ENCODE results near the gene PAQR7.
A peak's percentile ranks its signal among the peaks of the same experiment; 100 is the strongest.

The PAQR7 gene

DNA sequence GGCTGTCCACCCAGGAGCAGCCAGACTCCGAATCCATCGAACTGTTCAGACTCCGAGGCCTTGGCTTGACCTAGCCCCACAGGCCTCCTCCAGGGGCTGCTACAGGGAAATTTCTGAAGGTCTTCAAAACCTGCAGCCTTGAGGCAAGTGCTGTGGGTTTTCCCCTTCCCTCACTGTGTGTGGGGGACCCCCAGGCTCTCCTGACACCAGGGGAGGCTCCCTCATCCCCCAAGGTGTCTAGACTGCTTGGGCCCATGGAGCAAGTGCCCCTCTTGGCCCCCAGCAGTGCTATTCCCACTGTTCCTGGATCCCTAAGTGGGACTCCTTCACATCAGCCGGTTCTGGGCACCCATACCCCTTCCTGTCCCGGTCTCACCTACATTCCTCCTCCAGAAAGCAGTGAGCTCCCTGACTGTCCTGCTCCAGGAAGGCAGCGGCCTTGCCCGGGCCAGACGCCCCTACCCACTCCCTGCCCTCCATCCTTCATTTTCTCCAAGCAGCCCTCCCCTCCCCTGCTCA is 814 bp downstream of the PAQR7 start:
- no peak for DNase-seq

DNA sequence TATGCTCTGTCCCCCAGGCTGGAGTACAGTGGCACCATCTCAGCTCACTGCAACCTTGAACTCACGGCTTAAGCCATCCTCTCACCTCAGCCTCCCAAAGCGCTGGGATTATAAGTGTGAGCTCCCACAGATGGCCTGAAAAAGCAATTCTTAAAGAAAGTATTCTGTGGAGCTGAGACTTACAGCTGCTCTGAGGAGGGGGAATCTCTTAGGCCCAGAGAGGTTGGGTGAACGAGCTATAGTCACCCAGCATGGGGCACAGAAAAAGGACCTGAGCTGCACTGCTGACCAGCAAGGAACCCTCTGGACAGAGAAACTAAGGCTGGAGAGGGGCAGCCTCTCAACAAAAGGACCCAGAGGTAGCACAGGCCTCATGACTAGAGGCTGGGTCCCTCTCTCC is 1.3 kb downstream of the PAQR7 start:
- no peak for DNase-seq

DNA sequence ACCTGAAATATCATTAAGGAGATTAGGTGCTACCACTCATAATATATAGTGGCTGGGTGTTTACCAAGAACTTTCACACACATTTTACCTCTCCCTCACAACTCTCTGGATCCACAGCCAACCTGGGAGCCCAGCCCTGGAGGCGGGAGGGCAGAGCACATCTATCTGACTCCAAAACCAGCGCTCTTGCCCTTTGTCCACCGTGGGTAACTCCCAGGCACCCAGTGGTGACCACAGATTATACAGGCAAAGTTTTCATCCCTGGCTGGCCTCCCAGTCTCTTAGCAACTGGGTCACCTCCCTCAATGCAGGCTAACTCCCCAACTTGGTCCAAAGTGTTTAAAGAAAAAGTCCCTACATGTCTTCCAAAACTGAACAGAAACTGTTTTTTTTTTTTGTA is 2.4 kb downstream of the PAQR7 start:
- peak in 2 of 58 donors; percentile 17 to 19 for DNase-seq

DNA sequence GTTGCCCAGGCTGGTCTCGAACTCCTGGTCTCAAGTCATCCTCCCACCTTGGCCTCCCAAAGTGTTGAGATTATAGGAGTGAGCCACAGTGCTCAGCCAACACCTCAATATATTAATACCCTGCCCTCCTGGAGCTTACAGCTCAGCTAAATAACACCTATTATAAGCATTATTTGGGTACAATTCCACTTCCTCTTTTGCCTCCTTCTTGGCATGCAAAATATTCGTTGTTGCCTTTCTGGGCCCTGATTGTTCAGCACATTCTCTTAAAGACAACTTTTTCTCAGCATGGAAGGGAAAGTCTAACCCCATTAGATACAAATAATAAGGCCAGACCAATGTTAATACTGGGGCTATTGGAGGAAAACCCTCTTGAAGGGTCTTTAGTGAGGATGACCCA is 2.8 kb downstream of the PAQR7 start:
- DNase-seq, result no peak

DNA sequence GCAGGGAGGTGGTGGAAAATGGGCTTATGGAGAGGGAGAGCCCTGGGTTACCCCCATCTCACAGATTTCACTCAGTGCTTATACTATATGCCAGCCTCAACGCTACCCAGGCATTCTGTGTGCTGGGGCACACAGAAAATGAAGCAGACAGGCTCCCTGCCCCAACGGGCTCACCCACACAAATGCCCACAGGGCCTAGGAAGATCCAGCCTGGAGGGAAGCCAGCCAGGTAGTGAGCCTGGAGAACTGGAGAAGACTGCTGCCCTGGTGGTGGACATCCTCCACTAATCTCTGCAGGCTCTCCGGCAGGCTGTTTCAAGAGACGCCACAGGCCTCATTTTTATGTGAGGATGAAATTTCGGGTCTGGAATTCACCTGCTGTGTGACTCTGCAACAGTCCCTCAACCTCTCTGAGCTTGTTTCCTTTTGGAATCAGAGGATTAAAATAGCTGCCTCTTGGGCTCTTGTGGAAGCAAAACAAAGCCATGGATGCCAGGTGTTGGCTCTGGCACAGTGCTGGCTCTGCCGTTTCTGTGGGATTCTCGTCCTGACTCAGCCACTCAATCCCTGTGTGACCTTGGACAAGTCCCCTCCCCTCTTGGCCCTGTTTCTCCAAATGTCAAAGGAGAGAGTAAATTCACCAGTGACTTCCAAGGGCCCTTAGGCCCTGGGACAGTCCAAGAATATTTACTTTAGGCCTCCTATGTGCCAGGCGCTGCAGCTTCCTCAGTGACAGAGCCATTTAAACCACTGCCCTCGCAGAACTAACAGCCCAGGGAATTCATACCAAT is 3.6 kb downstream of the PAQR7 start:
- DNase-seq, result no peak

DNA sequence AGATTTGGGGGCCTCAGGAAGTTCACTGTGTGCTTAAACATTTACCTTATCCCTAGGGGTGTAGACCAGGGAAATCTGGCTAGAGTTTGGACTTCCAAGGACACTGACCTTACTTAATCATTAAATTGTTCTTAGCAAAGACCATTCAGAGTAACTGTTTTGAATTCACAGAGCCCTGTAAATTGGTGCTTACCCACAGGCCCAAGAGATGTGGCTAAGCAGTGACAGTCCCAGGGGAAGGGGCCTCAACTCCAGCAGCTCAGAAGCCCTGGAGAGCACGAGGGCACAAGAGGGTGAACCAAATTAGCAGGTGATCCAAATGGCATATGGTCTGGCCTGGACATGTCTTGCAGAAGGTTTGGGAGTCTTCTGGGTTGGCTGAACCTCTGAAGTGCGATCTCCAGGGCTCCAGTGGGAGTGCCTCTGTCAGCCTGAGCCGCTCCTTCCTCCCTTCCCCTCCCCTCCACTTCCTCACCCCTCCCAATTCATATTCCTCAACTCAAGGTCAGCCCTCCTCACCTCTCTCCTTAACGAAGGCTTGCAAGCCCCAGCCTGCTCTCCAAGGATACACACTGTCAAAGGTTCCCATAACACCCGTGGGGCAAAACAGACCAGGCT is 4.3 kb downstream of the PAQR7 start:
- no peak for DNase-seq

DNA sequence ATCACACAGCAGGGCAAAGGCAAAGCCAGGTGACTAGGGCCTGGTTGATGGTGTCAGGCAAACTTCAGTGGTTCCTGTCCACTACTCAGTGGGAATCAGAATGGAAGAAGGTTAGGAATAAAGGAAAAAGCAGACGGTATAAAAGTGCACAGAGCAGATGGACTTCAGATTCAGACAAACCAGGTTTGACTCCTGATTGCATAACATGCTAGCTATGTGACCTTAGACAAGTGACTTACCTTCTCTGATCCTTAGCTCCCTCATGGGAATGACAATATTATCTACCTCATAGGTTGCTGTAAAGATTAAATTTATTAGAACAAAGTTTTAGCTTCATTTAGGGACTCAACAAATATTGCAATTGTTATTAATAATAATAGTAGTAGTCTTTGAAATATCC is 4.9 kb downstream of the PAQR7 start:
- DNase-seq, result no peak

DNA sequence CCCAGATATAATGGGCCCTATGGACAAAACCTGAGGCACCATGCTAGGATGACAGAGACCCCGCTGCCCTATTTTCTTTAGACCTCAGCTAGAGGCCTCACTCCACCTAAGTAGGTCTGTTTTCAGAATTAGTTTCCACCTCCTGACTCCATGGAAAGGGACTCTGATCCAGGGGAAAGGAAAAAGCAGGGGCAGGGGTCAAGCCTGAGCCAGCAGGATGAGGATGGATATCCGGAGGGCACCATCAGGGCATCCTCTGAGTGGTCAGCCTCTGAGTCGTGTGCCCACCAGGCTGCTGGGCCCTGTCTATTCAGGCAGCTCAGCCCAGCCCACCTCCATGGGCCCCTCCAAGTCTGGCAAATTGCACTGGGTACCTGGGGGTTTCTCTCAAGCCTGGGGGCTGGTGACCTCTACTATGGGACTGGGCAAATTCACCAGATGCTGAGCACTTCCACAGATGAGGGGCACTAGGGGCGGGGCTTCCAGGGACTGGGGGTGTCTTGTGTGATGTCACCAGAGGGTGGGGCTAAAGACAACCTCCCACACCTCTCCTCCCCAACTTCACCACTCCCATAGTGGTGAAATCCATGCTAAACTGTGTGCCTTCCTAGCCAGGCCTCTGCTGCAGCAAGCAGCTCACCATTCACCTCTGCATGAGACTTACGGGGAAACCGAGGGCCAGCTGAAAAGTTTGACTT is 5.5 kb downstream of the PAQR7 start:
- no peak for DNase-seq

DNA sequence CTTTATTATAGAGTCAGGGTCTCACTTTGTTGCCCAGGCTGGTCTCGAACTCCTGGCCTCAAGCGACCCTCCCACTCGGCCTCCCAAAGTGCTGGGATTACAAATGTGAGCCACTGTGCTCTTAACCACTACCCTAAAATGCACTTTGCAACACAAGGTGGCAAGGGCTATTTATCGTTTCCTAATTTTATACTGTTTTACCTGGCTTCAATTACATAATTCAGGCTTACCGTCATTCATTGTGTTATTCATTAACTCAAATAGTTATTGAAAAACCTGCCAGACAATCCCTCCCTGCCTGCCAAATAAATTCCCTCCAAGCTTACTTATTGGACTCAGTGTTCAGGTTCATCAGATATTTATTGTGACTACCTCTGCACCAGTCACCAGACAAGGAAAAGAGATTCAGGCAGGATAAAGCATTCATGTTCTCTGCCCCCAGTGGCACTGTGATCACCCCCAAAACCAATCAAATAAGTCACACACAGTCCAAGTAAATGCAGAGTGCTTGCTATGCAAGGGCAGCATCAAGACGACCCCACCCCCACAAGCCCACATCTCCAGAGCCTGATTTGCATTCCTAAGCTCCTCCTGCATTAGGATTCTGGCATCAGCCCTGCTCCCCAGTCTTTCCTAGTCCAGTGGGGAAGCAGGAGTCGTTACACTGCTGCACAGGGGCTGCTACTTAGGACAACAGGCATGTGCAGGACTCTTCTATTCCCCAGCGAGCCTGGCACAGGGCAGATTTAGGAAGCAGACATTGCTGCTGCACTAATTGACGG is 8.1 kb downstream of the PAQR7 start:
- DNase-seq, result no peak

DNA sequence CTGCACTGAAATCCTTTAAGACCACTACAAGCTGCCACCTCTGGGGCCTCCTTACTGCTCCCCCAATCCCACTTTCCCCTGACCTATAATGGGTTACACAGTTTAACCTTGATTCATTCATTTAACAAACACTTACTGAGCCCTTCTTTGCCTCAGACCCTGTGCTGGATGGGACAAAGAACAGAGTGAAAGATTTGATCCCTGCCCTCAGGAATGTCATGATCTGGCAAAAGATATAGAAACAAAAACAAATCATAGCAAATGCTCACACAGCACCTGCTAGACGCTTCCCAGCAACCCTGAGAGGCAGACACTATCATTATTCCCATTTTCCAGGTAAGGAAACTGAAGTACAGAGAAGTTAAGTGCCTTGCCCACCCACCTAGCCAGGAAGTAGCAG is 9.2 kb downstream of the PAQR7 start:
- no peak for DNase-seq

DNA sequence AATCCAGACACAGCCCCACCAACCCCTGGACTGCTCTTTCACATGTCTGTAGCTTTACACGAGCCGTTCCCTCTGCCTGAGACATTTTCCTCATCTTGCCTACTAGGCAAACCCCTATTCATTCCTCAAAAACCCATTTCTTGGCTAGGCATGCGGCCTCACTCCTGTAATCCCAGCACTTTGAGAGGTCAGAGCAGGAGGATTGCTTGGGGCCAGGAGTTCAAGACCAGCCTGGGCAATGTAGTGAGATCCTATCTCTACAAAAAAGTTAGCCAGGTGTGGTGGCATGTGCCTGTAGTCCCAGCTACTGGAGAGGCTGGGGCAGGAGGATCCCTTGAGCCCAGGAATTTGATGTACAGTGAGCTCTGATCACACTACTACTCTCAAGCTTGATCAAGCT is 11.1 kb downstream of the PAQR7 start:
- no peak for DNase-seq

DNA sequence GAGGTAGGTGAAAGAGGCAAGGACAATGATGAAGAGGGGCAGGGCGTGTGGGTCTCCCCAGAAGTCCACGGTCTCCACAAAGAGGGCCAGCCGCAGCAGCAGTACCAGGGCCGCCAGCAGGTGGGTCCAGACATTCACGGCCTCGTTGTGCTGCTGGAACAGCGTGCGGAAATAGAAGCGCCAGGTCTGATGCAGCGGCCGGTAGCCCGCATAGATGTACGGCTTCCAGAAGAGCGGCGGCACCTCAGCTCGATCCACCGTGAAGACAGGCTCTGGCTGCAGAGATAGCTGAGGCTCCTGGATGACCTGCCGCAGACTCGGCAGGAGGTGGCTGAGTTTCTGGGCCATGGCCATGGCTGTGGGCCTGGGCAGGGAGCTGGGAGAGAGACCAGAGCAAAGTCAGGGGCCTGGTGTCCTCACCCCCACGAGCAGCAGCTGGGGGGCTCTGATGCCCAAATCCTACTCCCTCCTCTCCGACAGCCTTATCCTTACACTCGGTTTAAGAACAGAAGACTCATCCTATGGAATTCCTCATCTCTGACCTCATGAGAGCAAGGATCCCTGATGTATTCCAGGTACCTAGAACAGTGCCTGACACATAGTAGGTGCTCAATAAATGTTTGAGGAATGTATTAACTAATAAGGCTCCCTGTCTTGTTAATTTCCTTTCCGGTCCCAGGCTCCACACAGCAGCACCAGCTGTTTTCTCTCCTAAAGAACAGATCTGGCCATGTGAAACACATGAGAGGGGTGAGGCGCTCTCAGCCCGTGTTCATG is 11.8 kb downstream of the PAQR7 start:
- DNase-seq, result no peak

DNA sequence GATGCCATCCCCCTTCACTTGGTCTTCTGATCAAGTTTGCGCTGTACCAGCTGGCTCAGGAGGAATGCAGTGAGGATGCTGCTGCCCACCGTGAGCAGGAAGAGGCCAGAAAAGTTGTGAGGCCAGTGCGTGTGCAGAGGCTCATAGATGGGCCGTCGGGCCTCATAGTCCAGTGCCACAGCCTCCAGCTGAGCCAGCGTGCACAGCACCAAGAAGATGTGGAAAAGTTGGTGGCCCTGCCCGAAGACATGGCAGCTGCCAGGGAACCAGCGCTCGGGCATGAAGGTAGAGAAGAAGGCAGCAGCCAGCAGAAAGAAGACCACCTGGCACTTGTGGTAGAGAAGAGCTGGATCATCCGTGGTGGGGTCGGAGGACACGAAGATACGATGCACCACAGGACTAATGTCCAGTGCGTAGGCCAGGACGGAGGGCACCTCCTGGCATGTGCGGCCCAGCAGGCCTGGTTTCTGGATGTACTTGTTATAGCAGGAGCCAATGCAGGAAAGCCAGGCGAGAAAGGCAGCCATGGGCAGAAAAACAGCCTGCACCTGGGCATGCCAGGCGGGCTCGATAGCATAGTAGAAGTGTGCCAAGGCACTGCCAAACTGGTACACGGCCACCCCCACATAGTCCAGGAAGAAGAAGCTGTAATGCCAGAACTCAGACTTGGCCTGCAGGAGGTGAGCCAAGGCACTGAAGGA is 12.6 kb downstream of the PAQR7 start:
- DNase-seq, result no peak

DNA sequence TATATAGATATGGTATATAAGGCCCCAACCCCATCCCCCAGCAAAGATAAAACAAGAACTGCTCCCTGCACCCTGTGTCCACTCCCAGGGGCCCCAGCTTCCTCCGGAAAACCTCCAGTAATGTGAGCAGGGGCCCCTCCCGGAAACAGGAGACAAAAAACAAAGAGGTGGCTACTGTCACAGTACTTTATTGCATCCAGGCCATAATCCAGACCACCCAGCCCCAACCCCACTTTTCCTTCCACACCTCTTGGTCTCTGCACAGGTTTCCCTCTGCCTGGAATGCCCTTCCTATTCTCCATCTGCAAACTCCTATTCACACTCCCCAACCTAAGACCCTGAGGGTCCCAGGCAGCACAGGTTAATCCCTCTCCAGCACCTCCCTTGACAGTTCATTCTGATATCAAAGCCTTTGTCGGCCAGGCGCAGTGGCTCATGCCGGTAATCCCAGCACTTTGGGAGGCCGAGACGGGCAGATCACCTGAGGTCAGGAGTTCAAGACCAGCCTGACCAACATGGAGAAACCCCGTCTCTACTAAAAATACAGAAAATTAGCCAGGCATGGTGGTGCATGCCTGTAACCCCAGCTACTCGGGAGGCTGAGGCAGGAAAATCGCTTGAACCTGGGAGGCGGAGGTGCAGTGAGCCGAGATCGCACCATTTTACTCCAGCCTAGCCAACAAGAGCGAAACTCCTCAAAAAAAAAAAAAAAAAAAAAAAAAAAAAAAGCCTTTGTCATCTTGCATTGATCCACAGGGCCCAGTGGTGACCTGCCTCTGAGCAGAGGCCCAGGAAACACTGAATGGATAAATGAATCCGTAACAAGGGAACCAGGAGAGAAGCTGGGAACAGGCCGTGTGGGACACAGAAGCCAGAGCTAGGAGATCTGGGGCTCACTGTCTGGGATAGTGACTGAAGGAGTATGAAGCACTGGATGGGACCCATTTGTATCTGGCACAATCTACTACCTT is 13.9 kb downstream of the PAQR7 start:
- no peak for DNase-seq

DNA sequence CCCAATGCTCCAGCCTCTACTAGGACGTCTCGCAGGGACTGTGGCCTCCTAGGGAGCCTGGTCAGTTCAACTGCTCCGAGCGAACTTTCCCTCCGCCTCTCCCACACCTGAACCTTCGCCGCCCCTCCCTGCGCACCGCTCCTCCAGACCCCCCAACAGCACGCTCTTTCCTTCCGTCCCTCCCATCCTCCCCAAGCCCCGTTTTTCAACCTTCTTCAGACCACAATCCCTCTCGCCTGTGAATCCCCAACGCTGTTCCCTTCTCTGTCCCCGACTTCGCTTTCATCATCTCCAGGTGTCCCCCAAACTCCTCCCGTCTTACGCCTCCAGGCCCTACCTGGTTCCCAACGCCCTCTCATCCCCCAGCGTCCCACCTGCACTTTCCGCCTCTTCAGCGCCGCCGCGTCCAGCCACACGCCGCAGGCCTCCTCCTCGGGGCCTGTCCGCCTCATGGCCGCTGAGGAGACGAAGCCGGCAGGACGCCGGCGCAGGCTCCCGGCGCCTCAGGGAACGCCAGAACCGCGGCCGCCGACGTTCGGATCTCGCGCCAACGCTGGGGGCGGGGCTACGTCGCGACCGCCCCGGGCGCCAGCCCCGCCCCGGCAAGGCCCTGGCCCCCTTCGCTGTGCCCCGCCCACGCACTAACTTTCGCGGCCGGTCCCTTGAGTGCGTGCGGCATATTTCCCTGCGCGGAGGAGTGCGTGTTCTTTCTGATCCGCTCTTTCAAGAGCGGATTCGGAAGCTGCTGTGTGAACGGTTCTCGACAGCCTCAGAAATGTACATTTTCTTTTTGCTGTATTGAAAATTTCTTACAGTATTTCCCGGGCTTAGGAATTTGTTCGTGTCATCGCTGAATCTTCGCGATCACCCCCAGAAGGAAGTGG is 16.4 kb downstream of the PAQR7 start, which contains the start of gene AUNIP:
Gene AUNIP (minus strand): TSS at position 552 of the 884 bp plus-strand sequence. CDS start 100 bp downstream, at position 452.
- DNase-seq, result peak in 55 of 58 donors; percentile 17 to 87 (median 54)

DNA sequence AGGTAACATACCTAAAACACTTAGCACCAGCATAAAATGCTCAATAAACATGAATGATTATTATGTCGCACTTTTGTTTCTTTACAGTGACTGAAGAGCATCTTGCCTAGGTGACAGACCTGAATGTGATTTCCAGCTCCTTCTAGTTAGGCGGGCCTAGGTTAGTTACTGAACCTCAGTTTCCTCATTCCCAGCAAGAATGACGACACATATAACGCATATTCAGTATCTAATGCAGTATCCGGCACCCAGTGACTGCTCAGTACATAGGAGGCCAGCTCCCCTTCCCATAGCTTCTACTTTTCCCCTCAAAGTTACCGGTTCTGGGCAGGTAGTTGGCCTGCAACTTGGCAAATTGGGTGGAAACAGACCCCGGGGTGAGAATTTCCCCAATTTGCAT is 17.0 kb downstream of the PAQR7 start:
- no peak for DNase-seq

DNA sequence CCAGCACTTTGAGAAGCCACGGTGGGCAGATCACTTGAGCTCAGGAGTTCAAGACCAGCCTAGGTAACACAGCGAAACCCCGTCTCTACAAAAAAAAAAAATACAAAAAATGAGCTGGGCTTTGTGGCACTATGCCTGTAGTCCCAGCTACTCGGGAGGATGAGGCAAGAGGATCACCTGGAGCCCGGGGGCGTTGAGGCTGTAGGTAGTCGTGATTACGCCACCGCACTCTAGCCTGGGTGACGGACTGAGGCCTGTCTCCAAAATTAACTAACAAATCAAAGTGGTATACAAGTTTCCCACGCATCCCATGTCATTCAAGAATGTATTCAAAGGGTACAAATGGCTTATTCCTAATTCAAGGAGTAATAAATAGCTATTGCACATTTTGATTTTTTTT is 18.7 kb downstream of the PAQR7 start:
- DNase-seq, result no peak

DNA sequence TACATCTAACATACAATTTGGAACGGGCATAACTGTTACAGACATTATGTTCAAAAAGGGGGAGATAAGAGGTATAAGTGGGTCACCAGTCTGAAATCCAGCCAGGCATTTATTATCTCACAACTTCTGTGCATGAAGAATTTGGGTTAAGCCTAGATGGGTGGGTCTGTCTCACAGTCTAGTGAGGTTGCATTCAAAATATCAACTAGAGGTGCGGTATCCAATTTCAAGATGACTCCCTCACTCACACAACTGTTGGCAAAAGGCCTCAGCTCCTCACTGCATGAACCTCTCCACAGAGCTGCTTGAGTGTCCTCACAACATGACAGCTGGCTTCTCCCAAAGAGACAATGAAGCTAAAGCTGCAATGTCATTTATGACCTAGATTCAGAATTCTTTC is 21.0 kb downstream of the PAQR7 start:
- no peak for DNase-seq

Data from anterior cingulate cortex (tissue), 58 donors.